H9 (cell line): Measurements from ENCODE around the gene URAD. TPM values are rescaled to one million over a fixed set of nuclear protein-coding genes. Genes with fewer than 3 reads are reported as not detected.
A peak's percentile ranks its signal among the peaks of the same experiment; 100 is the strongest.

Source experiments
- DNase-seq: peaks from one replicate; pipeline ENCODE4 v3.0.0-alpha.2; 2017
- H2AFZ ChIP-seq: one replicate; pipeline ENCODE4 v1.6.1; 2013; ENCODE audit warnings: mild to moderate bottlenecking, low read length, control low read depth, moderate library complexity
- H2AK5ac ChIP-seq: 2 replicates; pipeline ENCODE4 v1.6.1; 2013; ENCODE audit warnings: low read length, control low read depth, mixed read lengths; ENCODE audit not compliant: insufficient read length
- H2BK120ac ChIP-seq: one replicate; pipeline ENCODE4 v1.6.1; 2013; ENCODE audit warnings: low read depth, mild to moderate bottlenecking, low read length, control low read depth, inconsistent platforms; ENCODE audit not compliant: poor library complexity, severe bottlenecking
- H2BK12ac ChIP-seq: 2 replicates; pipeline ENCODE4 v1.6.1; 2013; ENCODE audit warnings: low read length, control low read depth, mixed read lengths, low read depth; ENCODE audit not compliant: insufficient read length
- H2BK15ac ChIP-seq: 2 replicates; pipeline ENCODE4 v1.6.1; 2013; ENCODE audit warnings: low read depth, low read length, control low read depth
- H2BK20ac ChIP-seq: one replicate; pipeline ENCODE4 v1.6.1; 2013; ENCODE audit warnings: low read depth, mild to moderate bottlenecking, low read length, control low read depth, inconsistent platforms; ENCODE audit not compliant: poor library complexity, severe bottlenecking
- H2BK5ac ChIP-seq: 2 replicates; pipeline ENCODE4 v1.6.1; 2013; ENCODE audit warnings: low read length, control low read depth, mixed read lengths; ENCODE audit not compliant: insufficient read length
- H3K14ac ChIP-seq: 2 replicates; pipeline ENCODE4 v1.6.1; 2013; ENCODE audit warnings: low read length, control low read depth; ENCODE audit not compliant: insufficient read depth
- H3K18ac ChIP-seq: 2 replicates; pipeline ENCODE4 v1.6.1; 2013; ENCODE audit warnings: low read depth, mild to moderate bottlenecking, mixed read lengths, low read length, control low read depth; ENCODE audit not compliant: insufficient read length
- H3K23ac ChIP-seq: 2 replicates; pipeline ENCODE4 v1.6.1; 2013; ENCODE audit warnings: low read length, control low read depth, mixed read lengths, low read depth; ENCODE audit not compliant: insufficient read length
- H3K23me2 ChIP-seq: 2 replicates; pipeline ENCODE4 v1.6.1; 2013; ENCODE audit warnings: low read depth, mild to moderate bottlenecking, mixed read lengths, low read length, control low read depth; ENCODE audit not compliant: insufficient read length, poor library complexity, severe bottlenecking
- H3K27ac ChIP-seq: 2 replicates; pipeline ENCODE4 v1.5.1; 2013; ENCODE audit warnings: low read length, control low read depth, mixed read lengths, low read depth; ENCODE audit not compliant: insufficient read length
- H3K27me3 ChIP-seq: 2 replicates; pipeline ENCODE4 v1.6.1; 2013; ENCODE audit warnings: low read length, control low read depth, inconsistent platforms; ENCODE audit not compliant: insufficient read depth
- H3K4ac ChIP-seq: 2 replicates; pipeline ENCODE4 v1.6.1; 2013; ENCODE audit warnings: low read depth, mild to moderate bottlenecking, control low read depth, inconsistent platforms, low read length, moderate library complexity
- H3K4me1 ChIP-seq: 2 replicates; pipeline ENCODE4 v1.6.1; 2013; ENCODE audit warnings: low read length, control low read depth, inconsistent platforms; ENCODE audit not compliant: insufficient read depth
- H3K4me2 ChIP-seq: 2 replicates; pipeline ENCODE4 v1.6.1; 2013; ENCODE audit warnings: low read length, control low read depth, mixed read lengths; ENCODE audit not compliant: insufficient read length, insufficient read depth
- H3K56ac ChIP-seq: 2 replicates; pipeline ENCODE4 v1.6.1; 2013; ENCODE audit warnings: low read depth, mild to moderate bottlenecking, mixed read lengths, low read length, control low read depth; ENCODE audit not compliant: insufficient read length
- H3K79me1 ChIP-seq: 2 replicates; pipeline ENCODE4 v1.6.1; 2013; ENCODE audit warnings: low read depth, mild to moderate bottlenecking, moderate library complexity, low read length, control low read depth, inconsistent platforms; ENCODE audit not compliant: insufficient read depth, poor library complexity, severe bottlenecking
- H3K79me2 ChIP-seq: 2 replicates; pipeline ENCODE4 v1.6.1; 2013; ENCODE audit warnings: low read length, control low read depth, inconsistent platforms; ENCODE audit not compliant: insufficient read depth
- H3K9ac ChIP-seq: 2 replicates; pipeline ENCODE4 v1.6.1; 2013; ENCODE audit warnings: low read length, control low read depth, mixed read lengths; ENCODE audit not compliant: insufficient read length; ENCODE audit errors: extremely low read depth
- H3K9me3 ChIP-seq: one replicate; pipeline ENCODE4 v1.6.1; 2013; ENCODE audit warnings: low read depth, low read length, inconsistent platforms; ENCODE audit not compliant: control insufficient read depth
- H3T11ph ChIP-seq: one replicate; pipeline ENCODE4 v1.6.1; 2013; ENCODE audit warnings: mild to moderate bottlenecking, low read length, control low read depth, inconsistent platforms
- H4K20me1 ChIP-seq: one replicate; pipeline ENCODE4 v1.6.1; 2013; ENCODE audit not compliant: control insufficient read depth, insufficient read length, insufficient read depth
- H4K5ac ChIP-seq: 2 replicates; pipeline ENCODE4 v1.6.1; 2013; ENCODE audit warnings: low read depth, mild to moderate bottlenecking, mixed read lengths, low read length, control low read depth; ENCODE audit not compliant: insufficient read length
- H4K8ac ChIP-seq: replicated peaks from 2 replicates; pipeline ENCODE4 v1.6.1; 2013; ENCODE audit warnings: low read length, control low read depth, mixed read lengths, low read depth; ENCODE audit not compliant: insufficient read length
- H4K91ac ChIP-seq: 2 replicates; pipeline ENCODE4 v1.6.1; 2013; ENCODE audit warnings: low read depth, mild to moderate bottlenecking, moderate library complexity, mixed read lengths, low read length, control low read depth; ENCODE audit not compliant: insufficient read length
- H3K27ac Mint-ChIP-seq, 3 experiments: 2 replicates in 2 of 3; 3 replicates in 1 of 3; pipeline ENCODE4 v1.8.0; 2020 to 2021; ENCODE audit warnings: mixed read lengths in 3 of 3, mild to moderate bottlenecking in 1 of 3, moderate library complexity in 1 of 3
- H3K27me3 Mint-ChIP-seq: 2 replicates; pipeline ENCODE4 v1.8.0; 2021; ENCODE audit warnings: low read depth, mild to moderate bottlenecking, moderate library complexity, mixed read lengths
- H3K36me3 Mint-ChIP-seq, 3 experiments: 2 replicates in 2 of 3; 3 replicates in 1 of 3; pipeline ENCODE4 v1.8.0; 2020 to 2021; ENCODE audit warnings: low read depth in 3 of 3, mixed read lengths in 3 of 3; ENCODE audit not compliant: insufficient read depth in 1 of 3
- H3K4me1 Mint-ChIP-seq, 2 experiments: 2 replicates each; pipeline ENCODE4 v1.8.0; 2020; ENCODE audit warnings: mixed read lengths in 2 of 2
- H3K4me3 Mint-ChIP-seq, 2 experiments: 2 replicates in 1 of 2; 3 replicates in 1 of 2; pipeline ENCODE4 v1.8.0; 2020 to 2021; ENCODE audit warnings: mild to moderate bottlenecking in 2 of 2, mixed read lengths in 2 of 2, moderate library complexity in 1 of 2
- H3K9me3 Mint-ChIP-seq, 2 experiments: 2 replicates in 1 of 2; 3 replicates in 1 of 2; pipeline ENCODE4 v1.8.0; 2020; ENCODE audit warnings: mild to moderate bottlenecking in 2 of 2, mixed read lengths in 2 of 2, moderate library complexity in 1 of 2
- WGBS: extraction: QIAGEN DNeasy Blood & Tissue Kit; methylation state at CpG from one replicate; pipeline ENCODE4 v1.1.7; 2013; ENCODE audit warnings: missing lambda C conversion rate, low lambda C conversion rate, mixed read lengths; ENCODE audit not compliant: insufficient read length; ENCODE audit errors: extremely low coverage; 5-methylcytosine and 5-hydroxymethylcytosine counted together
- total RNA-seq: library from RNA; stranded (reverse); gene quantifications from 2 replicates; pipeline ENCODE4 v1.2.1, GENCODE V29; 2021
- TF ChIP-seq, protein P1 (sequence below): fragments of 200-600 bp; sonication (generic); conservative IDR thresholded peaks from 3 replicates; pipeline ENCODE4 v1.8.0; 2021; ENCODE audit warnings: antibody characterized with exemption, mild to moderate bottlenecking

URAD gene
- total RNA-seq, 1 experiment from 2014 or later = not detected

DNA sequence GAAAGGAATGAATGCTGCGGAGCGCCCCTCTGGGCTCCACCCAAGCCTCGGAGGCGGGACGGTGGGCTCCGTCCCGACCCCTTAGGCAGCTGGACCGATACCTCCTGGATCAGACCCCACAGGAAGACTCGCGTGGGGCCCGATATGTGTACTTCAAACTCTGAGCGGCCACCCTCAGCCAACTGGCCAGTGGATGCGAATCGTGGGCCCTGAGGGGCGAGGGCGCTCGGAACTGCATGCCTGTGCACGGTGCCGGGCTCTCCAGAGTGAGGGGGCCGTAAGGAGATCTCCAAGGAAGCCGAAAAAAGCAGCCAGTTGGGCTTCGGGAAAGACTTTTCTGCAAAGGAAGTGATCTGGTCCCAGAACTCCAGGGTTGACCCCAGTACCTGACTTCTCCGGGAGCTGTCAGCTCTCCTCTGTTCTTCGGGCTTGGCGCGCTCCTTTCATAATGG, 60.1 kb downstream of the URAD start:
- no peak overlapping the region for H3T11ph ChIP-seq
- peaks cover 87% of the 10 kb centered on the region for H3K27me3 ChIP-seq
- H4K8ac ChIP-seq = no peak overlapping the region
- H3K27ac ChIP-seq = no peak overlapping the region
- H3K79me1 ChIP-seq = no peaks in the 10 kb centered on the region
- Mint-ChIP-seq H3K9me3 (peaks cover 4 to 5% of the 10 kb centered on the region in 2 experiments; a peak in 4 of 5 replicates), H3K4me3 (peak overlapping the region in 1 of 2 experiments; percentile 41; a peak in 1 of 5 replicates), H3K36me3 (peaks cover 0 to 2% (median 0%) of the 10 kb centered on the region in 3 experiments; a peak in 1 of 7 replicates), H3K4me1 (peaks cover 4 to 29% of the 10 kb centered on the region in 2 experiments), H3K27ac (no peak overlapping the region; a peak in 1 of 7 replicates), H3K27me3 (peaks cover 98% of the 10 kb centered on the region)
- no peak overlapping the region for H4K5ac ChIP-seq
- H3K4ac ChIP-seq = no peak overlapping the region
- H2AK5ac ChIP-seq = no peak overlapping the region
- H3K4me2 ChIP-seq = peak overlapping the region; percentile 35
- no peaks in the 10 kb centered on the region for H3K4me1 ChIP-seq
- H3K23me2 ChIP-seq = no peaks in the 10 kb centered on the region
- no peak overlapping the region for H2BK120ac ChIP-seq
- no peak overlapping the region for H2AFZ ChIP-seq
- H3K18ac ChIP-seq = no peak overlapping the region
- WGBS = no CpG with 5 or more reads among the region's 26 CpGs
- no peak for DNase-seq
- no peak overlapping the region for H2BK12ac ChIP-seq
- H2BK20ac ChIP-seq = no peak overlapping the region
- H4K20me1 ChIP-seq = no peaks in the 10 kb centered on the region
- no peaks in the 10 kb centered on the region for H3K79me2 ChIP-seq
- H3K23ac ChIP-seq = no peak overlapping the region
- no peak overlapping the region for H2BK5ac ChIP-seq
- no peak overlapping the region for H4K91ac ChIP-seq
- H3K14ac ChIP-seq = no peak overlapping the region; the same call in 1 of the 2 replicates
- no peak overlapping the region for H3K9ac ChIP-seq
- no peak overlapping the region for H3K56ac ChIP-seq
- TF ChIP-seq, protein P1, sequence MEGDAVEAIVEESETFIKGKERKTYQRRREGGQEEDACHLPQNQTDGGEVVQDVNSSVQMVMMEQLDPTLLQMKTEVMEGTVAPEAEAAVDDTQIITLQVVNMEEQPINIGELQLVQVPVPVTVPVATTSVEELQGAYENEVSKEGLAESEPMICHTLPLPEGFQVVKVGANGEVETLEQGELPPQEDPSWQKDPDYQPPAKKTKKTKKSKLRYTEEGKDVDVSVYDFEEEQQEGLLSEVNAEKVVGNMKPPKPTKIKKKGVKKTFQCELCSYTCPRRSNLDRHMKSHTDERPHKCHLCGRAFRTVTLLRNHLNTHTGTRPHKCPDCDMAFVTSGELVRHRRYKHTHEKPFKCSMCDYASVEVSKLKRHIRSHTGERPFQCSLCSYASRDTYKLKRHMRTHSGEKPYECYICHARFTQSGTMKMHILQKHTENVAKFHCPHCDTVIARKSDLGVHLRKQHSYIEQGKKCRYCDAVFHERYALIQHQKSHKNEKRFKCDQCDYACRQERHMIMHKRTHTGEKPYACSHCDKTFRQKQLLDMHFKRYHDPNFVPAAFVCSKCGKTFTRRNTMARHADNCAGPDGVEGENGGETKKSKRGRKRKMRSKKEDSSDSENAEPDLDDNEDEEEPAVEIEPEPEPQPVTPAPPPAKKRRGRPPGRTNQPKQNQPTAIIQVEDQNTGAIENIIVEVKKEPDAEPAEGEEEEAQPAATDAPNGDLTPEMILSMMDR = no peak
- no peak overlapping the region for H2BK15ac ChIP-seq
- no peaks in the 10 kb centered on the region for H3K9me3 ChIP-seq

Other genes with a start within 250 kb of the URAD start
- not detected in 2 replicates for gene GSX1, start 196.2 kb downstream of the URAD start, total RNA-seq
- gene PDX1, start 68.7 kb downstream of the URAD start, total RNA-seq = not detected in 2 replicates
- gene CDX2, start 19.4 kb downstream of the URAD start, total RNA-seq = not detected in 2 replicates
- gene FLT3, start 111.9 kb upstream of the URAD start, total RNA-seq = 0.33 and 0.44 TPM in 2 replicates
- 47.8 and 48.5 TPM in 2 replicates for gene PAN3, start 149.9 kb upstream of the URAD start, total RNA-seq